Stimulated activated naive CD4-positive, alpha-beta T cell (primary cell): ENCODE measurements around the gene POU5F1.
"Not testable (repeated sequence)": the region's sequence is repeated elsewhere in the genome, so short reads cannot be mapped to it uniquely, and the experiment has no call there.

Experiments
- DNase-seq, 6 experiments: peaks; one replicate each; lab custom pipeline; 2025; lab: John Stamatoyannopoulos, UW

The POU5F1 gene

DNA sequence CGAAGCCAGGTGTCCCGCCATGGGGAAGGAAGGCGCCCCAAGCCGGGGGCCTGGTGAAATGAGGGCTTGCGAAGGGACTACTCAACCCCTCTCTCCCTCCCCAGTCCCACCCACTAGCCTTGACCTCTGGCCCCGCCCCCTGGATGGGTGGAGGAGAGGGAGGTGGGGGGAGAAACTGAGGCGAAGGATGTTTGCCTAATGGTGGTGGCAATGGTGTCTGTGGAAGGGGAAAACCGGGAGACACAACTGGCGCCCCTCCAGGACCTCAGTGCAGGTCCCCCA, at the start of gene POU5F1:
Gene POU5F1, minus strand, starts transcription at position 83 of the 282 bp plus-strand sequence. Its CDS starts 62 bp downstream, at position 21.
- no peak for DNase-seq

DNA sequence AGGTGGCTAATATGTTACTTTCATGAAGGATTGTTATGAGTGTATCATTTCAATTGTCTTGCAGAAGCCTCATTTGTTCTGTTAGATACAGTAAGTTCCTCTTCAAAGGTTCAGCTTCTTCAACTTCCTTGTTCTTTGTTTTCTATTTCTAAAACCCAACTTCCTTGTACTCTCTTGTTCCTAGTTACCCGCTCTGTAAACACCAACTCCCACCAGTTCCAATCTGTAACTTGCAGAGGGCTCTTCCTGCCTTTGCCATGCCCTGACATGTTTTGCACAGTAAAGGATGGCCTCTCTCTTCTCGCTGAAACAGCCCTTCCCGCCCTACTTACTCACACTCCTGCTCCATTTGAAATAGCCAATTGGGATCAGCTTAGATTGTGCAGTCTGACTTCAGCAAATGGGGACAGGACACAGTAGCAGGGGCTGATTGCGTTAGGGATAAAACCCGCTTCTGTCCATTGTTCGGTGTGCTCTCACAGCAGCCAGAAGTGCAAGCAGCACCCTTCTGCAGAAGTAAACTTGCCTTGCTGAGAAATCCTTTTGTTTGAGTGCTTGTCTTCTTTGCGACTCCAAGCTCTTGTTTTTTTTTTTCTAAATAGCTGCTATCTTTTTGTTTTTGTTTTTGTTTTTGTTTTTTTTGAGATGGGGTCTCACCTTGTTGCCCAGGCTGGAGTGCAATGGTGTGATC, 45.9 kb upstream of the POU5F1 start:
- no peak for DNase-seq

DNA sequence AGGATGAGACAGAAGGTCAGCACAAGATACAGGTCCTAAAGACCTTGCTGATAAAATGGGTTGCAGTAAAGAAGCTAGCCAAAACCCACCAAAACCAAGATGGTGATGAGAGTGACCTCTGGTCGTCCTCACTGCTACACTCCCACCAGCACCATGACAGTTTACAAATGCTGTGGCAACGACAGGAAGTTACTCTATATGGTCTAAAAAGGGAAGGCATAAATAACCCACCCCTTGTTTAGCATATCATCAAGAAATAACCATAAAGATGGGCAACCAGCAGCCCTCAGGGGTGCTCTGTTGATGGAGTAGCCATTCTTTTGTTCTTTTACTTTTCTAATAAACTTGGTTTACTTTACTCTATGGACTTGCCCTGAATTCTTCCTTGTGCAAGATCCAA, 44.7 kb upstream of the POU5F1 start:
- not testable (repeated sequence) for DNase-seq

GRCh38 chr6:31214516-31214915, 44.0 kb upstream of the POU5F1 start:
- no peak for DNase-seq

DNA sequence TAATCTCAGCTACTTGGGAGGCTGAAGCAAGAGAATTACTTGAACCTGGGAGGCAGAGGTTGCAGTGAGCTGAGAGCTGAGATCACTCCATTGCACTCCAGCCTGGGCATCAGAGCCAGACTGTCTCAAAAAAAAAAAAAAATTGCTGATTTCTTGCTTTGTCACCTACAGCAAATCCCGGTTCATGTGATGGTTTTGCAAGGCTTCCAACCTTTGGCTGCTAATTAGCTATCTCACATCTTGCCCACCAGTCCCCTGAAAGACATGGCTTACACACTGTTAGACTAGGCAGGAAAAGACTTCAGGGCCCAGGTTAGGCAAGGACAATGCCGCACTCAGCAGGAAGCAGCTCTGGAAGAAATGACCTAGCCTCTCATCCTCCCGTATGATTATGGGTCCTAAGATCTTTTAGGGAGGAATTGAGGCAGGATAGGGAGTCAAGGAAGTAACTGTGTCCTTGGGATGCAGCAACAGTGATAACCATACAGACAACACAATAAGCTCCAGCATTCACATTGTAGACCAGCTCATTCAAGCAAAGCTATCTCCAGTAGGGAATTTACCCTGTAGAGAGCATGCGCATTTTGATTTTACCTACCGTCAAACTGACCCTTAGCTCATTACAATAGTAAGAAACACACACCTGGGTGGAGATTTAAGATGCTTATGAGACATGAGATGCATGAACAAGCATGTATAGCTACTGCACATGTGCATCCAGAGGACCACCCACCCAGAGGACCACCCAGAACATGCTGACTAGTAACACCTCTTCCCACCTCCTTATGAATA, 40.5 kb upstream of the POU5F1 start:
- no peak for DNase-seq

- DNase-seq, result no peak
These were observed 39.6 kb upstream of the POU5F1 start for GRCh38 chr6:31210123-31210522.

DNA sequence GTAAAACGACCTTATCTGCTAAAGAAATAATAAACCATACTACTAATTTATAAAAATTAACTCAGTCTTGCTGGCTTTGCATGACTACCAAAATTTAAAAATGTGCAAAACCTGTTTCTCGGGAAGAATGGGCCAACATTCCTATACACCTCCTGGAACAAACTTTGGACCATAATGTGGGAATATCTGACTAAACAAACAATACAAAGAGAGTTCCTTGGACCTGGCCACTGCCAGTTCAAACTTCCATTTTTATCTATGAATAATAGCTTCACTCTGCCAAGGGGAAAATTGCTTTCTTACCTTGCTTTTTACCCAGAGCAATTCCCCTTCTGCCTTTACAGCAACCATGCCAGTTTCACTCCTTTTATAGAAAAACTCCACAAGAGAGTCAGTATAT, 38.7 kb upstream of the POU5F1 start:
- DNase-seq, result no peak

DNA sequence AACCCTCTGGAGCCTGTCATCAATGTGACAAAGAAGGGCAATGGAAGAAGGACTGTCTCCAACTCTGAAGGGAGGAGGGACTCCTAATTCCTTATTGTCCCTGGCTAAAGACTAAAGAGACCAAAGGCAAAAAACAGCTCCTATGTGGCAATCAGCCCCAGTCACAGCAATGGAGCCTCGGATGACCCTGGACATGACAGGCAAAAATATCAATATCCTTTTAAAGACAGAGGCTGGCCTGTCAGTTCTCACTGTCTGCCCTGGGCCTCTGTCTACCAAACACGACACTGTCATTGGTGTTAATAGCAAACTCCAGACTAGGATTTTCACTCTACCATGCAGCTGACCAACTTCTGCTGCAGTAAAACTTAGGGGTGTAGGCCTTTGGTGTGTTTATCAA, 38.0 kb upstream of the POU5F1 start:
- no peak for DNase-seq

DNA sequence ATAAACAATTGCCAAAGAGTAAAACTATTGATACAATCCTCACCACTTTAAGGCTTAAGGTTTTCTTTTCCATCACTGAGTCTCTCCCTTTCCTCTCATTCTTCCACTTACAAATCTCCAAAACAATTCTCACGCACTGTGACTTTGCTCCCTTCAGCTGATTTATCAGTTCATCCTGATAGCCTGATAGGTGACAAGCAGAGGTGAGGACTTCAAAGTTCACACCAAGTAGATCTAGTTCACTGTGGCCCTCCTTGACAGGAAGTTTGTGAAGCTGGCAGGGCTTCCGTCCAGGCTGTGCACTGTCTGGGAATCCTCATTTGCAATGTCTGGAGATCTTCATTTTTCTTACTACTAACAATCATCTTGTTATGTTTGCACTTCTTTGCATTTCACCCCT, 35.2 kb upstream of the POU5F1 start:
- DNase-seq, result no peak

DNA sequence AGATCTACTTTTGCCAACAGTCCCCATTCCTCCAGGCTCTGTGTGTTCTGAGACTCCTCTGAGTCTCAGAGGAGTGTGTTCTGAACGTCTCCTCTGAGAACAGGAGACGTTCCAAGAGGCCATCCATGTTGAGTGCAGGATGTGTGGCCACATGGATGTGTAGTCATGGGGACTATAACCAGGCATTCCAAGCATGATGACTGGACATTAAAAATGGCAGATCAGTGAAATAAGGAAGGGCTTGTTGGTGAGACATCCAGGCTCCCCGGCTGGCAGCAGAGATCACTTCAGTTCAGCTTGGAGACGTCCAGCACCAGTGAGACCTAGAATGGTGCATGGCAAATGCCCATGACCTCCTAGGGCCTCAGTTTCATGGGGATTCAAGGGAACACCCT, 34.3 kb upstream of the POU5F1 start:
- DNase-seq, result no peak

DNA sequence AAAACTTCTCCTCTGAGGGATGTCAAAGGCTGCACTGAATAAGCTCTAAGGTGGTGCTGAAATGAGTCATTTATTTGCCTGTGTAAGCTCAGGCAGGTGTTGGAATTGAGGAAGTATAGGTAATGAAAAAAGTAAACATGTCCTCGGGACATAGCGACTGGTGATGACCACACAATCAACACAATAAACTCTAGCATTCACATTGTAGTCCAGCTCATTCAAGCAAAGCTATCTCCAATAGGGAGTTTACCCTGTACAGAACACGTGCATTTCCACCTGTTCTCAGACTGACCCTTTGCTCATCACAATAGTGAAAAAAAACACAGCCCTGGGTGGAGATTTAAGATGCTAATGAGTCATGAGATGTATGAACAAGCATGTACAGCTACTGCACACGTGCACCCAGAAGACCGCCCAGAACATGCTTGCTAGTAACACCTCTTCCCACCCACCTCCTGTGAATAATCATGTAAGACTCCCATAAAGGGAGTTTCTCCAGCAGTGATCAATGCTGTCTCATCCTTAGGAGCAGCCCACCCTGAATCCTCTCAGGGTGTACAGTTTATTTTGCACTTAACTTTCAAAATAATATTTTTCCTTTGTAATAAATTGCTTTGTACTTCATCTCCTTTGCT, 33.0 kb upstream of the POU5F1 start:
- peak in 3 of 6 experiments; percentile 17 to 74 (median 35) for DNase-seq

DNA sequence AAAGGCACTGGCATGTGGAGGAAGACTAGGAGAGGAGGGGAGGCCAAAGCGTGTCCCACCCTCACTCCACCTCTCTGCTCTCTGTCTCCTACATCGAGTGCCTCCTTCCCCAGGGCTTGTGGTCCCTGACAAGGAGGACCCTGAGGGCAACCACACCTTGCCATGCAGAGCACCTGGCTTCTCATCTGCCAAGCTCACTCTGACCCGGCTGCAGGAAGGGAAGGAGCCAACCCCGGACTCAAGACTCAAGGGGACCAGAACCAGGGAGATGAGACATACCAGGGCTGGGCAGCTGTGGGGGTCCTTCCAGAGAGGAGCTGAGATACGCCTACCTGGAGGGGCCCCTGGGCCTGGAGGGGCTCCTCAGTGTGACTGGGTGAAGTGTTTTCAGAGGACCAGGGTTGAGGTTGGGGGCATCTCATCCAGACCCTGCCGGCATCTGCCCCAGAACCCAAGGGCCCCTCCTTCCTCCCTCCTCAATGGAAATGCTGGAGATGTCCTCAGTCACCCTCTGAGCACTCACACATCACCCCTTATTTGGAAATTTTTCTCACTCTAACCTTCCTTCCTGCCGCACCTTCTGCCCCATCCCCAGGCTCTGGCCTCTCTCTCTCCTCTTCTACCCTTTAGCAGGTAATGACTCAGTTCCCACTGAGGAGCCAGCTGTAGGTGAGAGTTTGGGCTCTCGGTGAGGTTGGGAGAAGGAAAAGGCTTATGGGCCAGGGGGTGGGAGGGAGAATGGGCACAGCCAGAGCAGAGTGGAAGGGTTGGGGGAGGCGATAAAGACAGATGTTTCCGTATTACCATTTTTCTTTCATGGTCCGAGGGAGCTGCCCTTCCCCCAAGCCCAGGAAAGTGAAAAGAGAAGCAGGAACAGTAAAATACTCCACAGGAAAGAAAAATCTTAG, 32.0 kb upstream of the POU5F1 start:
- DNase-seq, result no peak

GRCh38 chr6:31199105-31199452, 28.6 kb upstream of the POU5F1 start:
- not testable (repeated sequence) for DNase-seq

DNA sequence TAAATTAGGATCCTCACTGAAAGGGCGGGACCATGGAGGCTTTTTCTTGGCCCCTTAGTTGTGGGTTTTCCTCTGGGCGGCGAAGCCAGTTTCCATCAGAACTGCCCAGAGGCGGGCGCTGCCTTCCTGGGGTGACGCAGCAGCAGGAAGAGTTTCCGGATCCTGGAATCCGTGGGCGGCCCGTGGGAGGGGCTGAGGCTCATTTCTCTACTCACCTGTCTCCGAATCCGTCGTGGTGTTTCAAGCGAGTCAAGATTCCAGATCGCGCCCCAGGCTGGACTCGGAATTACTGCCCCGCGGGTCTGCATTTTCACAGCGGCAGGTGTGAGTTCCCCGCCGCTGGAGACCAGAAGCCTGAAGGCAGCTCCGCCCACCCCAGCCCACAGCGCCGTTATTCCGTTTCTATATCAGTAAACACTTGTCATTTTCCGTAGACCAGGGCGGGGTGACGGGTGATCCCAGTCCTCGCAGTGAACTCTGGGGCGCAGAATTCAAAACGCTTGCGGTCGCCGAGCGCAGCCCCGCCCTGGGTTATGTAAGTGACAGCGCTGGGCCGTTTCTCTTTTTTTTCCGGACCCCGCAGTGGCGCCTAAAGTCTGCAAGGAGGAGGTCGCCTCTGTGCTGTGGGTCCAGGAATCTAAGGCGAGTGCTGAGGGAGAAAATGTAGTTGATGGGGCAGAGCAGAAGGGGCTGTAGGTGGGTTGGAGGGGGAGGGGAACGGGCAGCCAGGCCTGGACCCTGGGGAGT, 27.2 kb upstream of the POU5F1 start:
- peak; percentile 87 to 96 (median 94) for DNase-seq

- peak in 1 of 6 experiments; percentile 7 for DNase-seq
These were observed 26.0 kb upstream of the POU5F1 start for GRCh38 chr6:31196251-31197022.

GRCh38 chr6:31195308-31195979, 25.0 kb upstream of the POU5F1 start:
- DNase-seq, result not testable (repeated sequence)

DNA sequence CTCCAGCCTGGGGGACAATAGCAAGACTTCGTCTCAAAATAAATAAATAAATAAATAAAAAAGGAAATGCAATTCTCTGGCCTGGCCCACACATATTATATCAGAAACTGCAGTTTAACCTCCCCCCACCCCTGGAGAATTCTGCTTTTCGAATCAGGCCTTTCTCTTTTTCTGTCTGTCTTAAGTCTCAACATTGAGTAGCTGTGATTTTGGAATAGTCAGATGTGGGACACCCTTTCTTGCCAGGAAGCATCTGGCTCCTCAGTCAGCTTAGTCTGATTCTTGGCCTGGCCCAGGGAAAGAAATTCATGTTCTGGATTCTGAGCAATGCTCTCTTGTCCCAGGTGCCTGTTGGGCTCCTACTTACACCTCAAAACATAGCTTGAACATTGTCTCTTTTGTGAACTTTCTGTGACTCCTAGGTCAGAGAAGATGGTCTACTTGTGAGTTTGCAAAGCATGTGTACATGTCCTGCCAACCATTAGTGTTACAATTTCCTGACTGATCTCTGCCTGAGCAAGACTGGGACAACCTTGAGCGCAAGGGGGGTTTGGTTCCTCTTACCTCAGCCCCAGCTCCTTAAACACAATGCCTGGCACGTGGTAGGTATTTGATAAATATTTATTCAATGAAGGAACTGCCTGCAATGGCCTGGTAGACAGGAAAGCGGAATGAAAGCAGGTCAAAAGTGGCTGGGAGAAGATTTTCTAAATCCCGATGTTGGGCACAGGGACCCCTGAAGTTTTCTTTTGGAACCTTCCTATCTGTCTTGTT, 23.8 kb upstream of the POU5F1 start:
- no peak for DNase-seq

DNA sequence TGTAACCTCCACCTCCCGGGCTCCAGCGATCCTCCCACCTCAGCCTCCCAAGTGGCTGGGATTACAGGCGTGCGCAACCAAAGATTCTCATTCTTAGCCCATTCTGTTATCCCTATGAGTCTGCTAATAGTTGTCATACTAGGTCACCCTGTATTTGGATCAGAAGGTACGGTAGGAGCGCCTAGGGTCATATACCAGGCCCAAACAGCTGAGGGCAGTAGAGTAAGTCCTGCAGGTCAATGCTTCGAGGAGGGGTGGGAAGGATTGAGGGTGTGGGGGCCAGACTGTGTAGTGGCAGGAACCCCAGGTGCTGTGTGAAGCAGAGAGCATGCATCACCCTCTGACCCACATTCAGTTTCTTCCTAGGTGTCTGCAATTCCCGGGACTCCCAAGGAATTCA, 22.7 kb upstream of the POU5F1 start:
- no peak for DNase-seq

- peak in 5 of 6 experiments; percentile 13 to 39 (median 25) for DNase-seq
These were observed 22.1 kb upstream of the POU5F1 start for GRCh38 chr6:31192431-31193105.
